ENCODE measurements around the gene DPH7.
A peak's percentile ranks its signal among the peaks of the same experiment; 100 is the strongest.
"Not testable (repeated sequence)": the region's sequence is repeated elsewhere in the genome, so short reads cannot be mapped to it uniquely, and the experiment has no call there.

Gene DPH7

GRCh38 chr9:137544176-137544760, 34.5 kb downstream of the DPH7 start:
- no peak for DNase-seq

GRCh38 chr9:137543237-137543963, 35.3 kb downstream of the DPH7 start:
- no peak for DNase-seq

GRCh38 chr9:137542486-137542885, 36.2 kb downstream of the DPH7 start:
- no peak for DNase-seq

- no peak for DNase-seq
These were observed 38.2 kb downstream of the DPH7 start for GRCh38 chr9:137540536-137540935.

- DNase-seq = no peak
These were observed 40.7 kb downstream of the DPH7 start for GRCh38 chr9:137538058-137538457.

GRCh38 chr9:137536594-137537131, 42.1 kb downstream of the DPH7 start:
- not testable (repeated sequence) for DNase-seq

GRCh38 chr9:137535120-137535428, 43.7 kb downstream of the DPH7 start:
- no peak for DNase-seq

GRCh38 chr9:137534256-137535119, 44.2 kb downstream of the DPH7 start:
- peak; percentile 20 for DNase-seq

- not testable (repeated sequence) for DNase-seq
These were observed 45.7 kb downstream of the DPH7 start for GRCh38 chr9:137532891-137533468.

- no peak for DNase-seq
These were observed 47.5 kb downstream of the DPH7 start for GRCh38 chr9:137531099-137531765.

GRCh38 chr9:137530331-137530730, 48.4 kb downstream of the DPH7 start:
- no peak for DNase-seq

- no peak for DNase-seq
These were observed 53.8 kb downstream of the DPH7 start for GRCh38 chr9:137524981-137525317.

GRCh38 chr9:137524161-137524980, 54.4 kb downstream of the DPH7 start:
- DNase-seq = no peak

- no peak for DNase-seq
These were observed 55.8 kb downstream of the DPH7 start for GRCh38 chr9:137522746-137523455.

GRCh38 chr9:137521405-137521985, 57.2 kb downstream of the DPH7 start:
- DNase-seq = no peak

- DNase-seq = no peak
These were observed 57.9 kb downstream of the DPH7 start for GRCh38 chr9:137520614-137521404.

GRCh38 chr9:137519553-137519952, 59.2 kb downstream of the DPH7 start:
- DNase-seq = no peak

GRCh38 chr9:137518661-137519459, 59.9 kb downstream of the DPH7 start:
- not testable (repeated sequence) for DNase-seq
